IMR-90 (cell line): ENCODE data around the gene APOL2. TPM values are rescaled to one million over a fixed set of nuclear protein-coding genes. Genes with fewer than 3 reads are reported as not detected.
"Not testable (repeated sequence)": the region's sequence is repeated elsewhere in the genome, so short reads cannot be mapped to it uniquely, and the experiment has no call there.

Source experiments
- ATAC-seq: fragments of 200-7000 bp; cut with Tn5 transposase; 2 replicates; pipeline ENCODE4 v1.9.1; 2020; ENCODE audit warnings: low read depth, mild to moderate bottlenecking, moderate library complexity
- BruUV-seq: library from RNA; stranded (reverse); fragments of 400-500 nt; replicated peaks from 2 replicates; lab custom pipeline; 2021; lab: Mats Ljungman, UMichigan
- CTCF ChIA-PET: fragments of 300-600 bp; formaldehyde crosslinking; extraction: SDS; loops from one replicate; lab custom pipeline; 2021; ENCODE audit warnings: antibody characterized with exemption; lab: Yijun Ruan, JAX
- POLR2A ChIA-PET: fragments of 300-600 bp; sonication (Branson Sonifier 250); formaldehyde crosslinking; loops from one replicate; lab custom pipeline; 2022; ENCODE audit warnings: antibody characterized with exemption; ENCODE audit not compliant: unreplicated experiment; lab: Charles Lee
- DNase-seq: peaks from one replicate; pipeline ENCODE4 v3.0.0; 2013
- H2AFZ ChIP-seq: replicated peaks from 2 replicates; pipeline ENCODE3; 2013; ENCODE audit warnings: low read length, mild to moderate bottlenecking; ENCODE audit not compliant: poor library complexity
- H2AK5ac ChIP-seq: 2 replicates; pipeline ENCODE4 v1.6.1; 2013; ENCODE audit warnings: low read depth, low read length, inconsistent platforms
- H2AK9ac ChIP-seq: replicated peaks from 2 replicates; pipeline ENCODE3; 2013; ENCODE audit warnings: mild to moderate bottlenecking, low read depth, low read length, moderate library complexity; ENCODE audit not compliant: poor library complexity
- H2BK120ac ChIP-seq: 2 replicates; pipeline ENCODE4 v1.6.1; 2013; ENCODE audit warnings: low read depth, low read length, inconsistent platforms
- H2BK15ac ChIP-seq: 3 replicates; pipeline ENCODE4 v1.6.1; 2013; ENCODE audit warnings: low read depth, low read length, inconsistent platforms
- H2BK20ac ChIP-seq: 2 replicates; pipeline ENCODE4 v1.6.1; 2013; ENCODE audit warnings: low read depth, mild to moderate bottlenecking, inconsistent platforms, low read length, moderate library complexity
- H2BK5ac ChIP-seq: 2 replicates; pipeline ENCODE4 v1.6.1; 2013; ENCODE audit warnings: mild to moderate bottlenecking, low read depth, low read length, inconsistent platforms; ENCODE audit not compliant: poor library complexity, severe bottlenecking
- H3K14ac ChIP-seq: replicated peaks from 2 replicates; pipeline ENCODE4 v1.6.1; 2013; ENCODE audit warnings: low read depth, low read length, inconsistent platforms
- H3K18ac ChIP-seq: 2 replicates; pipeline ENCODE4 v1.6.1; 2013; ENCODE audit warnings: low read depth, low read length, control low read depth
- H3K23ac ChIP-seq: 2 replicates; pipeline ENCODE4 v1.6.1; 2013; ENCODE audit warnings: low read depth, low read length, inconsistent platforms
- H3K27ac ChIP-seq: 2 replicates; pipeline ENCODE4 v1.5.1; 2013; ENCODE audit warnings: mild to moderate bottlenecking, control low read depth, low read length; ENCODE audit not compliant: insufficient read depth
- H3K27me3 ChIP-seq: 2 replicates; pipeline ENCODE4 v1.6.1; 2013; ENCODE audit warnings: low read length; ENCODE audit not compliant: control insufficient read depth, insufficient read depth
- H3K36me3 ChIP-seq: 2 replicates; pipeline ENCODE4 v1.6.1; 2013; ENCODE audit warnings: low read length, mixed read lengths; ENCODE audit not compliant: control insufficient read depth, insufficient read depth
- H3K4ac ChIP-seq: 2 replicates; pipeline ENCODE4 v1.6.1; 2013; ENCODE audit warnings: low read depth, low read length, inconsistent platforms
- H3K4me1 ChIP-seq: 2 replicates; pipeline ENCODE4 v1.6.1; 2013; ENCODE audit warnings: low read length, mixed read lengths; ENCODE audit not compliant: control insufficient read depth, insufficient read depth
- H3K4me2 ChIP-seq: 2 replicates; pipeline ENCODE4 v1.6.1; 2013; ENCODE audit warnings: low read depth, mild to moderate bottlenecking, control low read depth, low read length, moderate library complexity
- H3K4me3 ChIP-seq: 2 replicates; pipeline ENCODE4 v1.5.1; 2013; ENCODE audit warnings: low read depth, mild to moderate bottlenecking, control low read depth, low read length, moderate library complexity; ENCODE audit not compliant: insufficient read depth
- H3K56ac ChIP-seq: 2 replicates; pipeline ENCODE4 v1.6.1; 2013; ENCODE audit warnings: low read length, inconsistent platforms; ENCODE audit not compliant: insufficient read depth; ENCODE audit errors: extremely low read depth
- H3K79me1 ChIP-seq, 2 experiments: 2 replicates each; pipeline ENCODE4 v1.6.1; 2013; ENCODE audit warnings: low read length in 2 of 2, inconsistent platforms in 1 of 2, low read depth in 1 of 2
- H3K9ac ChIP-seq: 2 replicates; pipeline ENCODE4 v1.6.1; 2013; ENCODE audit warnings: low read depth, low read length, control low read depth
- H3K9me1 ChIP-seq: 2 replicates; pipeline ENCODE4 v1.6.1; 2013; ENCODE audit warnings: low read length, inconsistent platforms; ENCODE audit not compliant: insufficient read depth
- H3K9me3 ChIP-seq: 2 replicates; pipeline ENCODE4 v1.6.1; 2013; ENCODE audit warnings: low read length; ENCODE audit not compliant: control insufficient read depth, insufficient read depth
- H4K20me1 ChIP-seq: 2 replicates; pipeline ENCODE4 v1.6.1; 2013; ENCODE audit warnings: low read length, inconsistent platforms; ENCODE audit not compliant: insufficient read depth
- H4K5ac ChIP-seq: 2 replicates; pipeline ENCODE4 v1.6.1; 2013; ENCODE audit warnings: mild to moderate bottlenecking, low read depth, low read length, control low read depth
- H4K8ac ChIP-seq, 2 experiments: 2 replicates each; pipeline ENCODE4 v1.6.1; 2013; ENCODE audit warnings: low read depth in 2 of 2, low read length in 2 of 2, control low read depth in 1 of 2, inconsistent platforms in 1 of 2
- H4K91ac ChIP-seq: 2 replicates; pipeline ENCODE4 v1.6.1; 2013; ENCODE audit warnings: low read depth, low read length, inconsistent platforms; ENCODE audit not compliant: insufficient read depth
- BHLHE40 ChIP-seq: fragments of 150-350 bp; IDR thresholded peaks from 2 replicates; pipeline ENCODE4 v1.6.1; 2016; ENCODE audit warnings: mild to moderate bottlenecking, low read depth, low read length
- FOS ChIP-seq: fragments of 150-350 bp; IDR thresholded peaks from 2 replicates; pipeline ENCODE4 v1.6.1; 2016; ENCODE audit warnings: low read depth, low read length
- RCOR1 ChIP-seq: IDR thresholded peaks from 2 replicates; pipeline ENCODE4 v1.6.1; 2012; ENCODE audit warnings: mild to moderate bottlenecking, low read length, improper control_type of control experiment; ENCODE audit not compliant: insufficient replicate concordance
- SMC3 ChIP-seq: fragments of 150-350 bp; IDR thresholded peaks from 2 replicates; pipeline ENCODE4 v1.6.1; 2016; ENCODE audit warnings: low read depth, mild to moderate bottlenecking, antibody characterized with exemption, low read length, moderate library complexity
- USF2 ChIP-seq: fragments of 150-350 bp; IDR thresholded peaks from 2 replicates; pipeline ENCODE4 v1.6.1; 2017; ENCODE audit warnings: mild to moderate bottlenecking, antibody characterized with exemption, low read length, low read depth
- WGBS, 2 experiments: methylation state at CpG; one replicate each; pipeline versions ENCODE4 v1.1.5 to v1.1.7; 2013; ENCODE audit warnings: missing lambda C conversion rate in 2 of 2; ENCODE audit not compliant: insufficient read length in 1 of 2; ENCODE audit errors: extremely low coverage in 2 of 2; 5-methylcytosine and 5-hydroxymethylcytosine counted together
- dilution Hi-C: fragments of 300-500 bp; cut with HindIII; formaldehyde crosslinking; loops from one replicate; pipeline ENCODE4 v1.14.3; 2018; ENCODE audit warnings: low sequenced_read_pairs; ENCODE audit not compliant: unreplicated experiment
- in situ Hi-C: fragments of 300-500 bp; cut with MboI; formaldehyde crosslinking; loops from 3 replicates; pipeline ENCODE4 v1.14.3; 2019; ENCODE audit warnings: low sequenced_read_pairs, inconsistent platforms, mixed read lengths
- intact Hi-C: fragments of 100-400 bp; cut with micrococcal nuclease; formaldehyde crosslinking; loops from 2 replicates; pipeline ENCODE4 v1.10.0; 2022
- polyA plus RNA-seq, 3 experiments: library from polyadenylated mRNA; depleted of rRNA; stranded (reverse); fragments of >200 nt; gene quantifications; 2 replicates each; pipeline ENCODE4 v1.2.3, GENCODE V29; 2012; ENCODE audit warnings: low replicate concordance in 1 of 3
- total RNA-seq: library from RNA; depleted of rRNA; stranded (reverse); fragments of >200 nt; gene quantifications from 2 replicates; pipeline ENCODE4 v1.2.3, GENCODE V29; 2012

Gene APOL2
- total and polyA plus RNA-seq, 2 of the 4 experiments (the other 2 are of a cell fraction), result 13.1 to 57.5 TPM

- H2BK20ac ChIP-seq, result no peak overlapping the region
- ChIA-PET CTCF (interaction anchor here (0.6 kb wide), 1 partner anchor 31 kb away, joined by 4 read pairs; no protein-coding TSS in a partner anchor), POLR2A (no interaction called here)
- no peak overlapping the region for H4K8ac ChIP-seq
- intact Hi-C loops (no loop called here), dilution Hi-C loops (no loop called here), in situ Hi-C loops (no loop called here)
- H2AK5ac ChIP-seq, result no peak overlapping the region
- no peaks in the 10 kb centered on the region for H3K4me1 ChIP-seq
- H3K4me3 ChIP-seq, result no peak overlapping the region
- no peak overlapping the region for H3K14ac ChIP-seq
- H3K27me3 ChIP-seq, result peaks cover 34% of the 10 kb centered on the region
- H3K9me1 ChIP-seq, result no peaks in the 10 kb centered on the region; the same call in 1 of the 2 replicates
- WGBS, 2 experiments, result no CpG with 5 or more reads among the region's 3 CpGs
- H3K9ac ChIP-seq, result no peak overlapping the region
- DNase-seq (no peak), ATAC-seq (no peak)
- H3K23ac ChIP-seq, result no peak overlapping the region
- no peak overlapping the region for H2AK9ac ChIP-seq
- H2BK15ac ChIP-seq, result no peak overlapping the region
- TF ChIP-seq SMC3 (no peak), USF2 (no peak), FOS (no peak), RCOR1 (no peak), BHLHE40 (no peak)
- no TSS peak for BruUV-seq
- no peak overlapping the region for H3K4me2 ChIP-seq
- no peak overlapping the region for H4K5ac ChIP-seq
- H3K36me3 ChIP-seq, result no peaks in the 10 kb centered on the region
- H4K91ac ChIP-seq, result no peak overlapping the region
- no peak overlapping the region for H3K56ac ChIP-seq
- H3K4ac ChIP-seq, result no peak overlapping the region
- no peak overlapping the region for H3K18ac ChIP-seq
- H2AFZ ChIP-seq, result no peak overlapping the region
- no peaks in the 10 kb centered on the region for H4K20me1 ChIP-seq
- H3K79me1 ChIP-seq, result no peaks in the 10 kb centered on the region
- 0 out of 2 replicates have a peak, but pooled peaks cover 2% of the 10 kb centered on the region for H3K9me3 ChIP-seq
- no peak overlapping the region for H2BK120ac ChIP-seq
- no peak overlapping the region for H2BK5ac ChIP-seq
- H3K27ac ChIP-seq, result no peak overlapping the region
Measured at GRCh38 chr22:36210224-36210623, 29.1 kb downstream of the APOL2 start.

- DNase-seq, H2AK5ac ChIP-seq, intact Hi-C loops, BruUV-seq, ATAC-seq, H3K4me3 ChIP-seq, H3K9ac ChIP-seq, H2BK20ac ChIP-seq, H3K4me1 ChIP-seq, H3K4me2 ChIP-seq, H4K5ac ChIP-seq, H3K14ac ChIP-seq, H3K56ac ChIP-seq, H2BK5ac ChIP-seq, POLR2A ChIA-PET, H2AK9ac ChIP-seq, H4K20me1 ChIP-seq, dilution Hi-C loops, H4K8ac ChIP-seq, H3K9me1 ChIP-seq, H4K91ac ChIP-seq, H3K27ac ChIP-seq, CTCF ChIA-PET, H3K36me3 ChIP-seq, H3K79me1 ChIP-seq, in situ Hi-C loops, H2BK120ac ChIP-seq, H3K4ac ChIP-seq, H3K23ac ChIP-seq, H3K18ac ChIP-seq, H2AFZ ChIP-seq, H3K9me3 ChIP-seq, H2BK15ac ChIP-seq: not testable (repeated sequence)
- no CpG with 5 or more reads among the region's 5 CpGs for WGBS, 2 experiments
- peaks cover 29% of the 10 kb centered on the region for H3K27me3 ChIP-seq
Measured at GRCh38 chr22:36209488-36209908, 29.8 kb downstream of the APOL2 start.
